GM18858 (cell line): ENCODE results near the gene CDC42BPG.

Experiments used
- ATAC-seq: cut with Tn5 transposase; IDR thresholded peaks from one replicate; pipeline ENCODE4 v1.9.1; 2021; ENCODE audit not compliant: unreplicated experiment

Gene CDC42BPG

GRCh38 chr11:64844330-64845128 lies at the start of gene CDC42BPG:
CDC42BPG (minus strand) TSS chr11:64844653; CDS start chr11:64844569, 84 bp downstream.
- no peak for ATAC-seq

GRCh38 chr11:64893194-64894069 lies 49.0 kb upstream of the CDC42BPG start:
- no peak for ATAC-seq

- ATAC-seq, result no peak
These were observed 48.4 kb upstream of the CDC42BPG start for GRCh38 chr11:64892838-64893193.

- ATAC-seq, result no peak
These were observed 48.0 kb upstream of the CDC42BPG start for GRCh38 chr11:64892411-64892831.

GRCh38 chr11:64891880-64892279 lies 47.4 kb upstream of the CDC42BPG start:
- no peak for ATAC-seq

GRCh38 chr11:64891215-64891848 lies 46.9 kb upstream of the CDC42BPG start:
- no peak for ATAC-seq

GRCh38 chr11:64890522-64890939 lies 46.1 kb upstream of the CDC42BPG start:
- ATAC-seq, result no peak

GRCh38 chr11:64888729-64889511 lies 44.5 kb upstream of the CDC42BPG start:
- ATAC-seq, result no peak

GRCh38 chr11:64888406-64888728 lies 43.9 kb upstream of the CDC42BPG start:
- no peak for ATAC-seq

GRCh38 chr11:64887757-64888405 lies 43.4 kb upstream of the CDC42BPG start:
- ATAC-seq, result no peak

GRCh38 chr11:64887234-64887756 lies 42.8 kb upstream of the CDC42BPG start:
- no peak for ATAC-seq

GRCh38 chr11:64885367-64886286 lies 41.2 kb upstream of the CDC42BPG start:
- no peak for ATAC-seq

- ATAC-seq, result no peak
These were observed 39.6 kb upstream of the CDC42BPG start for GRCh38 chr11:64884019-64884418.

GRCh38 chr11:64883575-64883974 lies 39.1 kb upstream of the CDC42BPG start:
- no peak for ATAC-seq

GRCh38 chr11:64882243-64882642 lies 37.8 kb upstream of the CDC42BPG start:
- no peak for ATAC-seq

- no peak for ATAC-seq
These were observed 37.0 kb upstream of the CDC42BPG start for GRCh38 chr11:64881476-64881875.

GRCh38 chr11:64880240-64881001 lies 36.0 kb upstream of the CDC42BPG start:
- ATAC-seq, result no peak

- ATAC-seq, result no peak
These were observed 34.9 kb upstream of the CDC42BPG start for GRCh38 chr11:64879244-64879900.
